ENCODE data around the gene RAB3A.

The RAB3A gene

GRCh38 chr19:18203863-18204393, at the start of gene RAB3A:
RAB3A (minus strand) TSS chr19:18204042; CDS start chr19:18202740, 1,302 bp downstream.
- peak; percentile 98 to 99 for DNase-seq (ENCODE audit: low read depth in 1 of 2, low spot score in 1 of 2)

- no peak for DNase-seq (ENCODE audit: low read depth in 1 of 2, low spot score in 1 of 2)
These were observed 49.3 kb upstream of the RAB3A start for GRCh38 chr19:18253130-18253529.

DNA sequence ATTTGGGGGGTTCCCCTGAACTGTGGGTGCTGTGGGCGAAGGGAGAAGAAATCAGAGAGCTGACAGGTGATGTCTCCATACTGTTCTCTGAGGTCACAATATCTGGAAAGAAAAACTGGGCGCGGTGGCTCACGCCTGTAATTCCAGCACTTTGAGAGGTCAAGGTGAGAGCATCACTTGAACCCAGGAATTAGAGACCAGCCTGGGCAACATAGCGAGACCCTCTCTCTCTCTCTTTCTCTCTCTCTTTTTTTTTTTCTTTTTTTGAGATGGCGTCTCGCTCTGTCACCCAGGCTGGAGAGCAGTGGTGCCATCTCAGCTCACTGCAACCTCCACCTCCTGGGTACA, 48.5 kb upstream of the RAB3A start:
- DNase-seq (ENCODE audit: low read depth in 1 of 2, low spot score in 1 of 2): no peak

DNA sequence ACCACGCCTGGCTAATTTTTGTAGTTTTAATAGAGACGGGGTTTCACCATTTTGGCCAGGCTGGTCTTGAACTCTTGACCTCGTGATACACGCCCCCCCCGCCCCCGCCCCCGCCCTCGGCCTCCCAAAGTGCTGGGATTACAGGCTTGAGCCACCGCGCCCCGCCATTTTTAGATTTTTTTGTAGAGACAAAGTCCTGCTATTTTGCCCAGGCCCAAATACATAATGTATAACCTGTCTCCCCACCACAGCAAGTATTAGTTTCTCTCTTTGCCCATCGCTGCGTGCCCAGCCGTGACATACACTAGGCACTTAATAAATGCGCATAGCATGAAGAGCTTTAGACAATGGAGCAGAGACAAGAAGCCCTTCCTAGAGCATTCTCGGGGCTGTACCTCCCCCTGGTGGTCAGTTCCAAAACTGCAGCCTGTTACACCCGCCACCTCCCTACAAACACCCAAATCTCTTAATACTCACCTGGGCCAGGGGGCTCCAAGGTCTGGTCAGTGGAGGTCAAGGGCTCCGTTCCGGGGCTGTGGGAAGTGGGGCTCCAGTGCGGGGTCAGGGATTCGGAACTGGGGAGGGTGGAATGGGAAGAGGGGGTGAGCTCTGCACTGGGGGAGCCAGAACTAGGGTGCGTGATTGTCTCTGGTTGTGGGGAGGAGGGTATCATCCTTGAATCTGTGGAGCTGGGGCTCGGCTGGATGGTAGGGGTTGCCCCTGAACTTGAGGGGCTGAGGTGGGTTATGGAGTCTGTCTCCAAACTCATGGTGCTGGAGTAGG, 47.9 kb upstream of the RAB3A start:
- DNase-seq (ENCODE audit: low read depth in 1 of 2, low spot score in 1 of 2): peak; percentile 67 to 69

DNA sequence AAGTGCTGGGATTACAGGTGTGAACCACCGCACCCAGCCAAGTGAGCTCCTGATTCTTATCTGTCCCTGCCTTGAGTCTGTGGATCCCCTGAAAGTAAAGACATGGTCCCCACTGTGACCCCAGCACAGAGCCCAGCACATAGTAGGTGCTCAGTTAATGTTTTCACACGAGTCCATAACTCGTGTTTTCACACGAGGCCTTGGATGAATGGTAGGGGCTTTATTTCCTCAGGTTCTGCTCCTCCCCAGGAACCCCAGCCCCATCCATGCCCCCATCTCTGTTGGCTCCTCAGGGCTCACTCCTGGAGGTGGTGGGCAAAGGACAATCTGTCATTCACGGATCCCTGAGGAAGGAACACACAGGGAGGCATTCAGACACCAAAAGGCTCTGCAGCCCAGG, 46.0 kb upstream of the RAB3A start:
- no peak for DNase-seq (ENCODE audit: low read depth in 1 of 2, low spot score in 1 of 2)

DNA sequence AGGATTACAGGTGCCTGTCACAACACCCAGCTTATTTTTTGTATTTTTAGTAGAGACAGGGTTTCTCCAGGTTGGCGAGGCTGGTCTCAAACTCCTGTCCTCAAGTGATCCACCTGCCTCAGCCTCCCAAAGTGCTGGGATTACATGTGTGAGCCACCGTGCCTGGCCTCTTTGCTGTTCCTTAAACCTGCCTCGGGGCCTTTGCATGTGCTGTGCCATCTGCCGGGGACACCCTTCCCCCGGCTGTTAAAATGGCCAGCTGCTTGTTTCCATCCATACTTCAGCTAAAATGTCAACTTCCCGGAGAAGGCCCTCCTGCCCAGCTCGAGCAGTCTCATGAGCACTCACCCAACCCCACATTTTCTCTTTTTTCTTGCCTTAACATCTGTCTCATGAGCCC, 41.5 kb upstream of the RAB3A start:
- no peak for DNase-seq (ENCODE audit: low read depth in 1 of 2, low spot score in 1 of 2)

GRCh38 chr19:18239303-18239702, 35.5 kb upstream of the RAB3A start:
- DNase-seq (ENCODE audit: low read depth in 1 of 2, low spot score in 1 of 2): no peak

- DNase-seq (ENCODE audit: low read depth in 1 of 2, low spot score in 1 of 2): no peak
These were observed 30.4 kb upstream of the RAB3A start for GRCh38 chr19:18234194-18234593.

DNA sequence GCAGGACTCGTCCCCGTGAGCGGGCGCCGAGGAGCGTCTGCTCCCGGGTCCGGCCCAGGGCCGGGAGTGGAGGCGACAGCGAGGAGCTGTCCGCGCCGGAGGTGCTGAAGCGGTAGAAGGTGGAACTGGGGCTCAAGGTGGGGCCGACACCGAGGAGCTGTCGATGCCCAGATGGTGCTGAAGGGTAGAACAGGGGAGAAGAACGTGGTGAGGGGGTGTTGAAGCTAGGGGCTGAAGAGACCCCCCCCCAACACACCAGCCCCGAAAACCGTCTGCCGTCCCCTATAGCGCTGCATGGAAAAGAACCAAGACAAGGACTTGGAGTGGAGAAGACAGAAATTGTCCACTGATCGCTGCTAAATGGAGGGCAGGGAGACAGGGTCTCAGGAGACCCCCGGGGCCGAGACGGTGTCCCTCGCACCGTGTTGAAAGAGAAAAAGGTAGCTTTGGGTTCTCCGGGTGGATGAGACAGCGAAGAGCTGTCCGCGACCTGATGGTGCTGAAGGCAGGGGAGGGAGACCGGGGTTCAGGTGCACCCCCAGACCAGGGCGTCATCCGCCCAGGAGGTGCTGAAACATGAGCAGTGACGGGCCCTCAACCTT, 29.5 kb upstream of the RAB3A start:
- DNase-seq (ENCODE audit: low read depth in 1 of 2, low spot score in 1 of 2): no peak

- DNase-seq (ENCODE audit: low read depth in 1 of 2, low spot score in 1 of 2): no peak
These were observed 28.8 kb upstream of the RAB3A start for GRCh38 chr19:18232540-18233223.

- no peak for DNase-seq (ENCODE audit: low read depth in 1 of 2, low spot score in 1 of 2)
These were observed 27.9 kb upstream of the RAB3A start for GRCh38 chr19:18231775-18232174.

- DNase-seq (ENCODE audit: low read depth in 1 of 2, low spot score in 1 of 2): no peak
These were observed 27.3 kb upstream of the RAB3A start for GRCh38 chr19:18230941-18231734.

DNA sequence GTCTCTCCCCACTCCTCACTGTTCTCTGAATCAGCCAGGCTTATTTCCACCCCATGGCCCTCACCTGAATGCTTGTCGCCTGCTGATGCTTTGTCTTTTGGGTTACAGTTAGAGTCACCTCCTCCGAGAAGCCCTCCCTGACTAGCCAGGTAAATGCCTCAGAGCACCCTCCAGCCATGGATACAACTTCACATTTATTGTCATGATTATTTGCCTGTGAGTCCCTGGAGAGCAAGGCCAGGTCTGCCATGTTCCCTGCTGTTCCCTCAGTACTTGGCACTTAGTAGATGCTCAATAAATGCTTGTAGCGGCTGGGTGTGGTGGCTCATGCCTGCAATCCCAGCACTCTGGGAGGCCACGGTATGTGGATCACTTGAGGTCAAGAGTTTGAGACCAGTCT, 26.1 kb upstream of the RAB3A start:
- DNase-seq (ENCODE audit: low read depth in 1 of 2, low spot score in 1 of 2): no peak

DNA sequence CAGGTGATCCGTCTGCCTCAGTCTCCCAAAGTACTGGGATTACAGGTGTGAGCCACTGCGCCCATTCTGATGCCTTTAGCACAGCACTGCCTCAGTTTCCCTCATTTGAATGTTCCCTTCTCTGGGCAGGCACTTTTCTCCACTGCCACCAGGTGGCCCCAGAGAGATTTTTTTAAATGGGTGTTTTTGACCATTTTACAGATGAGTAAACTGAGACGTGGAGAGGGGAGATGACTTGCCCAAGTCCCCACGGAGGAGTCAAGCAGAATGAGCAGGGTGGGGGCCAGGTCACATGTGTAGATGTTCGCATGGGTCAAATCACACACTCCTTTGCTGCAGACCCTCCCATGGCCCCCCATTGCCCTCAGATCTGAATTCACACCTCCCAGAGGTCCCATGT, 25.6 kb upstream of the RAB3A start:
- DNase-seq (ENCODE audit: low read depth in 1 of 2, low spot score in 1 of 2): no peak

DNA sequence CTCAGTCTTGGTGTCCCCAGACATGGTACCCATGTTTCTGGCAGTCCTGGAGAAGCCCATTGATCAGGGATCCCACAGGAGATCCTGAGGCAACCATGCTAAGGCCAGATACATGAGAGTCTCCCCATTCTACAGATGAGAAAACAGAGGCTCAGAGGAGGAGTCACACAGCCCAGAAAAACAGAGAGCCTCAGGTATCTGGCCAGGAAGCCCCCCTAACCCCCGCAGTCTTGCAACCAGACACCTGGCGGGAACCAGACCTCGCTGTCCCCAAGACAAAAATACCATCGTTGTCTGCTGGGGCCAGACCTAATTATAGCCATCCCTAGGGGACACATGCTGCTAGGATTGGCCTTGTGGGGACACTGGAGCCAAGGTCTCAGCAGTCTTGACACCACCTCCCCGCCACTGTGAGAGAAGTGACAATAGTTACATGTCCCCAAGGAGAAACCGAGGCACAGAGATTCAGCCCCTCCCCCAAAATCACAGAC, 24.0 kb upstream of the RAB3A start:
- DNase-seq (ENCODE audit: low read depth in 1 of 2, low spot score in 1 of 2): no peak

GRCh38 chr19:18226956-18227780, 23.3 kb upstream of the RAB3A start:
- no peak for DNase-seq (ENCODE audit: low read depth in 1 of 2, low spot score in 1 of 2)

DNA sequence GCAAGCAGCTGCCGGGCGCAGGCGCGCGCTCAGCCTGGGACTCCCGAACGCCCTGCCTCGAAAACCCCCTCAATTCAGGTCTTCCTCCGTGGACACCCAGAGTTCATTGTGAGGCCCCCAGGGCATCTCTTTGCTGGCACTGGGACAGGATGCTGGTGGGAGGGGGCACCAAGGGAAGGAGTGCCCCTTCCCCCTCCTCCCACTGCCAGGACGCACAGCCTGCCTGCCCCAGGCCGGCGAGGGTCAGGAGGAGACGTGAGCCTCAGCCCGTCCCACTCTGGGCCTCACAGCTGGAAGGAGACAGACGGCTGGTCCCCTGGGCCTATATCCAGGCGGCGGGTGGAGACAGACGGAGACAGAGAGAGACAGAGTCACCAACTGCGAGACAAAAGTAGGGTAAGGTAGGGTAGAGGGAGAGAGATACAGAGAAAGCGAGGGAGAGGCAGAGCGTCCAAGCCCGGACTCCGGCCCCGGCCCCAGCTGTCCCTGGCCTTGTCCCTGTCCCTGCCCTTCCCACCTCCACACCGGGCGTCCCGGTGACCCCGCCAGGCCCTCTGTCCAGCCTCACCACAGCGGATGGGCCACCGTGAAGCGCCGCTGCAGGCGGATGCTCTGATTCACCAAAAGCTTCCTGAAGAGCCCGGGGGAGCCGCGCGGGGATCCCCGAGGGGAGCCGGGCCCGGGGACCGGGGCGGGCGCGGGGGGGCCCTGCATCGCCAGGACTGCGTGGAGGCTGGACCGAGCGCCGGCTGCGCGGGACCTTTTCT, 22.0 kb upstream of the RAB3A start, which contains the start of gene PDE4C:
Gene PDE4C, minus strand, starts transcription at position 737 of the 767 bp plus-strand sequence. Its CDS starts 23 bp downstream, at position 714.
- DNase-seq (ENCODE audit: low read depth in 1 of 2, low spot score in 1 of 2): no peak

GRCh38 chr19:18225355-18225701, 21.5 kb upstream of the RAB3A start:
- no peak for DNase-seq (ENCODE audit: low read depth in 1 of 2, low spot score in 1 of 2)

- DNase-seq (ENCODE audit: low read depth in 1 of 2, low spot score in 1 of 2): peak; percentile 62 to 80
These were observed 20.9 kb upstream of the RAB3A start for GRCh38 chr19:18224525-18225354.
